HG03039 (cell line): ENCODE results near the gene CDH3.

ENCODE experiments used
- ATAC-seq: cut with Tn5 transposase; IDR thresholded peaks from one replicate; pipeline ENCODE4 v1.9.1; 2021; ENCODE audit warnings: mild to moderate bottlenecking, moderate library complexity; ENCODE audit not compliant: unreplicated experiment

CDH3 gene

GRCh38 chr16:68644715-68645493 is at the start of gene CDH3:
CDH3 (plus strand) TSS chr16:68645310; CDS start chr16:68645380, 70 bp downstream.
- no peak for ATAC-seq

- ATAC-seq: no peak
Measured at GRCh38 chr16:68596266-68596665, 48.8 kb upstream of the CDH3 start.

DNA sequence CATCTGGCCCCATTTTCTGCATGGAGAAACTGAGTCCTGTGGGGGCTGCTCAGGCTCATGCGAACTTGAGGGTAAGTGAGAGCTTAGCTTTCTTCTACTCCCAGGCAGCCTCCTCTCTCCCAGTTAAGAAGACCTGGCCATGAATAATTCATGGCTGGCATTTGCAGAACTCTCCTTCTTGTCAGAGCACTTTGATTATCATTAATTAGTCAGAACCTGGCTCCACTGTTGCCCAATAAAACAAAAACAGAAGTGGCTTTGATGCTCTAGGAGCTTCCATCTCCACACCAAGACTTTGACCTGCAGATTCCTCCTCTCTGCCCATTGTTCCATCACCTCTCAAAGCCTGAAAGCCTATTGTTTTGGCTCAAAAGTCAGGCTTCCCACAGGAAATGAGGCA is 45.5 kb upstream of the CDH3 start:
- ATAC-seq: no peak

DNA sequence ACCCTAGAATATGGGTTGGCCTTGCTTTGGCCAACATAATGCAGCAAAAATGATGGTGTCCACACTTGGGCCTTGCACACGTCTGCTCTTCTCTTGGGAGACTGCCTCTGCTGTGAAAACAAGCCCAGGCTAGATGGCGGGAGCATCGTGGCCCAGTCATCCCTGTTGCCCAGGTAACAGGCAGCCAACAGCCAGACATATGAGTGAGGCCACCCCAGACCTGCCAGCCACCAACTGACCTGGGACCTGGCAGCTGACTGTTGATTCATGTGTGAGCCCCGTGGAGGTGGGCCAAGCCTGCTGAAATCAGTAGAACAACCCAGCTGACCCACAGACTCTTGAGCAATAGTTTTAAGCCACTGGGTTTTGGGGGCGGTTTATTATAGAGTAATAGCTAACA is 39.4 kb upstream of the CDH3 start:
- no peak for ATAC-seq

GRCh38 chr16:68607443-68607842 is 37.7 kb upstream of the CDH3 start:
- no peak for ATAC-seq

DNA sequence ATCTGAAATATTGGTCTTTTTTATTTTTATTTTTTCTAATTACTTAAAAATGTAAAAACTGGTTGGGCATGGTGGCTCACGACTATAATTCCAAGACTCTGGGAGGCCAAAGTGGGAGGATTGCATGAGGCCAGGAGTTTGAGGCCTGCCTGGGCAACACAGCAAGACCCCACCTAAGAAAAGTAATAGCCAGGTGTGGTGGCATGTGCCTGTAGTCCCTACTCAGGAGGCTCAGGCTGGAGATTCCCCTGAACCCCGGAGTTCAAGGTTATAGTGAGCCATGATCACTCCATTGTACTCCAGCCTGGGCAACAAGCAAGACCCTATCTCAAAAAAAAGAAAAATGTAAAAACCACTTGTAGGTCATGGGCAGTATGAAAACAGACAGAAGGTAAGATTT is 36.8 kb upstream of the CDH3 start:
- no peak for ATAC-seq

- ATAC-seq: no peak
Measured at GRCh38 chr16:68612996-68613395, 32.1 kb upstream of the CDH3 start.

DNA sequence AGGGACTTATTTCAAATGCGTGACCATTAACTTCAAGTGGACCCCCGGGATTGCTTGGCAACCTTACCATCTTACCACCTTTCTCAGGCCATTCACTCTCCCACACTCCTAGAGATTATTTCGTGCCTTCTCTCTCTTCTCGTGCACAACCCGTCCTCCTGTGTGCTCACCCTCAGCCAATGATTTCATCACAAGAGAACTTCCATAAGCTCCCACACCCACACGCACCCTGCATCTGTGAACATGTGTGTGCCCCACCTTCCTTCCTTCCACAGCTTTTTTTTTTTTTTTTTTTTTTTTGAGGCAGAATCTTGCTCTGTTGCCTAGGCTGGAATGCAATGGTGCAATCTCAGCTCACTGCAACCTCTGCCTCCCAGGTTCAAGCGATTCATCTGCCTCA is 27.4 kb upstream of the CDH3 start:
- no peak for ATAC-seq

DNA sequence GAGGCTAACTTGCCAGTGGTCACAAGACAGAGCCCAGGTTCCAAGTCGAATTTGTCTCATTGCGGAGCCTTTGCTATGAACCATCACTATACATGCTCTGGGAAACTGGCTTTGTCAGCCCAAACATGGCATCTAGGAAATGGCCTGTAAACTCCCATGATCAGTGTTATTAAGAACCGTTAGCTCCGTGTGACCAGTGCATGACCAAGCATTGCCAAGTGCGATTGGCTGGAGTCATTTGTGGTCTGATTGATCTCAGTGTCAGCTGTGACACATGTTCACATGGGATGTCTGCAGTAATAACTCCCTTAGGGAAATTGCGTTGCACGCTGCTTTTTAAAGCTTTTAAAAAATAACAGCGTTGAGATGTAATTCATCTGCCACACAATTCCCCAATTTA is 18.6 kb upstream of the CDH3 start:
- ATAC-seq: no peak

DNA sequence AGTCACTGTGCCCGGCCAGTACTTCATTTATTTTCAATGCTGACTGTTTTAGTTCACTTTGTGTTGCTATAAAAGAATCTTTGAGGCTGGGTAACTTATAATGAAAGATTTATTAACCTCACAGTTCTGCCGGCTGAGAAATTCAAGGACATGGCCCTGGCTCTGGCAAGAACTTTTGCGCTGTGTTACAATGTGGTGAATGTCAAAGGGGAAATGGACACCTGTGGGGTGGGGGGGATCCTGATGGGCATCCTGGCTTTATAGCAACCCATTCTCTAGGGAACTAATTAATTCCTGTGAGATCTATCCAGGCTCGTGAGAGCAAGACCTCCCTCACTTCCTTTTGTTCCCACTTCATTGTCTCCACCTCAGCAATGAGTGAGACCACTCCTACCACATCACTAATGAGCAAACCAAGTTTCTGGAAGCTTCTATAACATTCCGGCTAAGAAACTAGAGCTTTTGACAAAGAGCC is 17.1 kb upstream of the CDH3 start:
- no peak for ATAC-seq

DNA sequence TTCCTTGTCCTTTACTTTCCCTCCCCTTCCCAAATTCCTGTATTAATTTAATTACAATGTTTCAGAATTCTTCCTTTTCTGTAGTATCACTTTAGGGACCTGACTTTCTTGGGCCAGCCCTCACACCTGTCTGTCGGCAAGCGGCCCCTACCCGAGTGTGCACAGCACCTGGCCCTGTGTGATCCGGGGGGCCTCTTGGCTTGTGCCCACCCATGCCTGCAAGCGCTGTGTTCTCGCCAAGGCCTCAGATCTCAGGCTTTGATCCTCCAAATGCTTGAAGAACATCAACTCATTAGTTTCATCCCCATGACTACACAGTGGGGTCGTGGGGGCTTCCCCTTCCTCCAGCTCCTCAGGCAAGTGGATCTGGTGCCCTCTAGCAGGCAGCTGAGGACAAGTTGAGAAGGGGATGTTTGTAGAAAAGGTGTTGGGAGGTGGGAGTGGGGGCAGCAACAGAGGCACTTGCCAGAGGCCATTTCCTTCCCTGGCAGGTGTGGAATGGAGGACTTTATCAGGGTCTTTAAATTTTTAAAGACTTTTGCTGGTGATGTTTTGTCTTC is 15.7 kb upstream of the CDH3 start:
- no peak for ATAC-seq

- ATAC-seq: no peak
Measured at GRCh38 chr16:68636064-68636560, 9.0 kb upstream of the CDH3 start.

GRCh38 chr16:68636818-68637217 is 8.3 kb upstream of the CDH3 start:
- ATAC-seq: no peak

DNA sequence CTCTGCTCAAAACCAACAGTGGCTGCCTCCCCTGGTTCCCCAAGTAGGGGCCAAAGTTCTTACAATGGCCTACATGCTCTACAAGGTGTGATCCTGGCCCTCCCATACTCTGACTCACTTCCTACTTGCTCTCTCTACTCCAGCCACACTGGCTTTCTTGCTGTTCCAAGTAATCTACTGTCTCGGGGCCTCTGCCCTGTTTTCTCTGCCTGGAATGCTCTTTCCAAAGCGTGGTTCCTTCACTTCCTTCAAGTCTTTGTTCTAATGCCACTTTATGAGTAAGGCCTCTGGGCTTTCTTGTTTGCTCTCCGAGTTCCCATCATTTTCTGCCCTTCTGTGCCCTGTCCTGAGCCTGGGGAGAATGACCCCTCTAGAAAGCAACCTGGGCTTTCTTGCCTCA is 4.1 kb upstream of the CDH3 start:
- ATAC-seq: no peak

- ATAC-seq: no peak
Measured at GRCh38 chr16:68642047-68642435, 3.1 kb upstream of the CDH3 start.

GRCh38 chr16:68642436-68643101 is 2.5 kb upstream of the CDH3 start:
- no peak for ATAC-seq

- no peak for ATAC-seq
Measured at GRCh38 chr16:68643227-68643626, 1.9 kb upstream of the CDH3 start.

- no peak for ATAC-seq
Measured at GRCh38 chr16:68643847-68644246, 1.3 kb upstream of the CDH3 start.

DNA sequence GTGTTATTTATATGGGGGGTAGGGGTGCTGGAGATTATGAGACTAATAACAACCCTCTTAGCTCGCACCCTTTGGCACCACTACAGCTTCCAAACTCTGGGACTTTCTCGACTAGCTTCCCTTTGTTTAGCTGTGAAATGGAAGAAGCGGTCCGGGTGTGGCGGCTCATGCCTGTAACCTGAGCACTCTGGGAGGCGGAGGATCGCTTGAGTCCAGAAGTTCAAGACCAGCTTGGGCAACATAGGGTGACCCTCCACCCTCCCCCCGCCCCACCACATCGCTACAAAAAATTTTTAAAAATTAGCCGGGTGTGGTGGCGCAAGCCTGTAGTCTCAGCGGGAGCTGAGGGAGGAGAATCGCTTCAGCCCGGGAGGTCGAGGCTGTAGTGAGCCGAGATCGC is 814 bp upstream of the CDH3 start:
- no peak for ATAC-seq

GRCh38 chr16:68645494-68646388 is 631 bp downstream of the CDH3 start:
- ATAC-seq: no peak
